Putamen (tissue), 1 donor: ENCODE results near the gene ZFAND2A.

Source experiments
- DNase-seq: peaks from one replicate; pipeline ENCODE4 v3.0.0-alpha.2; 2016; ENCODE audit warnings: low spot score

The ZFAND2A gene

DNA sequence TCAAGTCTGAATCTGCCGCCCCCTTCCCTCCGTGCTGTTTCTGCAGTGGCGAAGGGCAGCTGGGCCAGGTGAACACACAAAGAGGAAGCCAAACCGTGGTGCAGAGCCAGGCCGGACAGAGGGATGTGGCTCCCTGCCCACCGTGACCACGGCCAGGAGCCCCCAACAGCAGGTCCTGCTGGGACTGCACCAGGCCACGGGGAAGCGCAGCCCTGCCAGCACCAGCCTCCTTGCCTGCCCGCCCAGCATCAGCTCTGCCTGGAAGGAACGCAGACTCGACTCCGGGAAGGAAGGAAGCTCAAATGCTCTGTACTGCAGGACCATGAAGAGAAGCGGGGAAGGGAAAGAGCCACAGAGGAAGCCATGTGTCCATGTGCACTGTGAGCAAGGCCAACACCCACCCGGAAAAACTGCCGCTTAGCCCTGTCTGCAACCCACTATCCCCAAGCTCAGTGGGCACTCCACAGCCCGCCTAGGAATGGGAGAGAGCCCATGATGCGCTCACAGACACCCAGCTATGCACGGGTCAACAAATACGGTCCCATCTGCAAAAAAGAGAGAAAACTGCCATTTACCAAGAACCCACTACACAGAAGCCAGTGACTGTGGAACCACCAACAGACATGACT is 53.1 kb downstream of the ZFAND2A start:
- DNase-seq: no peak

DNA sequence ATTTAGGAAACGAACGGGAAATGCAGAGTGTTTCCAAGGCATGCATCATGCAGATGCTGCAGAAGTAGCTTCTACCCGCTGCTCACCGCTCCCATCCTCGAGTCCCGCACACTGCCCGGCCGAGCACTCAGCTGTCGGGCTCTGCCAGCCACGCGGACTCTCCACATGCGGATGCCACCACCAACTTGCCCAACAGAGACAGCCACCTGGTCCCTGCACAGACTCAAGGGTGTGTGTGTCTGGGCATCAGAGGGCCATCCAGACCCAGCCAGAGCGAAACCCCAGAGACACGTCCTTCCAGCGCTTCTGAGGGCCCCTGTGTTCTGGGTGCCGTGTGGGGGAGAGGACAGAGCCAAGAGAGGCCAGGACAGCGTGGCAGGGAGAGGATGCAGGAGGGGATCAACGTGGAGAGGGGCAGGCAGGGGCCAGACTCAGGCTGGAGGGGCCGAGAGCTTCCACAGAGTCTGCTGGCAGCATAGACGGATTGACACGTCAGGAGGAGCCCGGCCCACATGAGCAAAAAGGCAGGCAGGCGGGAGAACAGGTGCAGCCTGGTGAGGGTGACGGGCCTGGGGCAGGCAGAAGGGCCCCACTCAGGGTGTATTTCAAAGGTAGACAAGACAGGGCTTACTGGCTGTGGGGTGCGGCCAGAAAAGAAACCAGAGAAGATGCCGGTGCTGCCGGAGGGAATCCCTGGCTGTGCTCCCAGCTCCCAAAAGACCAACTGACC is 53.8 kb downstream of the ZFAND2A start:
- no peak for DNase-seq

DNA sequence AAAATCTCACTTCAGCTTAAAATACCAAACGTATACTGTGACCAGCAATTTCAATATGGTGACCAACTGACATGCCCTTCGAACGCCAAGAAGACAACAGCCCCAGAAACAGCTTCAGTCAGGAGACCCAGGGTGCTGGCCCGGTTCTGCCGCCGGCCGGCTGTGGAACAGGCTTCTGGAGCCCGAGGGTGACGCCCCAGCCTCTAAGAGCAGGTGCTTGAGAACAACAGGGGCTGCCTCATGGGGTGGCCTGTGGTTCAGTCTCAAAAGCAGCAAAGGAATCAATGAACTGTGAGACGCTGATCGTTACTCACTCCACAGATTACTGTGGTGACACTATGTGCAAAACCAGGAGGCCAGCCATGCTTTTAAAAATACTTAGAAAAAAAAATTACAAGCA is 54.8 kb downstream of the ZFAND2A start:
- no peak for DNase-seq

DNA sequence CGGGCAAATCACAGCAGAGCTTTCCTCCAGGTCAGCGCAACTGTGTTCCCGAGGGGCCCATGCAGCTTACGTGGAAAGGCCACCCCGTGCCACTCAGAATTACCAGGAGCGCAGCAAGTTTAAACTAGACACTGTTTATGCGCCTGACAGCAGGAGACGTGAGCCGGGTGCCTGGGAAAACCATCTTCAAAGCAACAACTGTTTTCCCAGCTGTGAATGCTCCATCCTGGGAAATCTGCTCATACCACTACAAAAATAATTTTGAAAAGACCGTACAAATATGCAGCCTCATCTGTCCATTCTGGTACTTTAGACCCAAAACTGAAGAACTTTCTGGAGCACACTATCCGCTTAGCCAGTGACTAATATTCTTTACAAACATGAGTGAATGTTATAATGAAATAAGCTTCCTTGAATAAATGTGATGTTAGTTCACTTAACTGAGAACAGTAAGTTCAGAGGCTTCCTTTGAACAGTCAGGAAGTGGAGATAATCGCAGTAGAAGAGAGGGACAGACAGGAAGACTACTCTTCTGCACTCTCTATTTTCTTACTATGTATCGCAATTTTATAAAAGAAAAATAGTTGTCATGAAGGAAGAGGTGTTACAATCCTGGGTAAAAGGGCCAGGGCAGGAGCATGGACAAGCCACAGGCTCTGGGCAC is 55.3 kb downstream of the ZFAND2A start:
- no peak for DNase-seq

DNA sequence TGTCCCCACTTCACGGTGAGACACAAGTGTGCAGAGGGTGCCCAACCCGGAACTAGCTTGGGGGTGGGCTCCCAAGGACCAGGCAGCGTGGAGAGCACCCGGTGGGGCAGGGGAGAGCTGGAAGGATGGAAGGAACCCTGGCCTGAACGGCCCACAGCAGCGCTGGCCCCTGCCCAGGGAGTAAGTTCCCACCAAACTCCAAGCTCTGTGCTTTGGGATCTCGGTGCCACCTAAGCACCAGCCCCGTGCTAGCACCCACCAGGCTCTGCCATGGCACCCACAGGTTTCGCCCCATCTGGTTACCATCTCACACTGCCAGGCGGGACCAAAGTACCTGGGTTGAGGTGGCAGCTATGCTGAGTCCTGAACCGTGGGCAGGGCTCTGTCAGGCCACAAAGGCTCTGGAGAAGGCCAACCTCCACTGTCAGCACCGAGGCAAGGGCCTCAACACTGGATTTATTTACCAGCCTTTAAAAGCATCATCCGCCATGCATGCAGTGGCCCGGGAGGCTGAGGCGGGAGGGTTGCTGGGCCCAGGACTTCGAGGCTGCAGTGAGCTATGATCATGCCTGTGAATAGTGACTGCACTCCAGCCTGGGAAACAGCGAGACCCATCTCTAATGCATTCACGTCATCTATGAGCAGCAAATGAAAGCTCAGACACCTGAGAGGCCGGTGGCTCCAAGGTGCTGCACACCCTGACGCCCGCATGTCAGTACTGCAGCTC is 56.0 kb downstream of the ZFAND2A start:
- DNase-seq: no peak

DNA sequence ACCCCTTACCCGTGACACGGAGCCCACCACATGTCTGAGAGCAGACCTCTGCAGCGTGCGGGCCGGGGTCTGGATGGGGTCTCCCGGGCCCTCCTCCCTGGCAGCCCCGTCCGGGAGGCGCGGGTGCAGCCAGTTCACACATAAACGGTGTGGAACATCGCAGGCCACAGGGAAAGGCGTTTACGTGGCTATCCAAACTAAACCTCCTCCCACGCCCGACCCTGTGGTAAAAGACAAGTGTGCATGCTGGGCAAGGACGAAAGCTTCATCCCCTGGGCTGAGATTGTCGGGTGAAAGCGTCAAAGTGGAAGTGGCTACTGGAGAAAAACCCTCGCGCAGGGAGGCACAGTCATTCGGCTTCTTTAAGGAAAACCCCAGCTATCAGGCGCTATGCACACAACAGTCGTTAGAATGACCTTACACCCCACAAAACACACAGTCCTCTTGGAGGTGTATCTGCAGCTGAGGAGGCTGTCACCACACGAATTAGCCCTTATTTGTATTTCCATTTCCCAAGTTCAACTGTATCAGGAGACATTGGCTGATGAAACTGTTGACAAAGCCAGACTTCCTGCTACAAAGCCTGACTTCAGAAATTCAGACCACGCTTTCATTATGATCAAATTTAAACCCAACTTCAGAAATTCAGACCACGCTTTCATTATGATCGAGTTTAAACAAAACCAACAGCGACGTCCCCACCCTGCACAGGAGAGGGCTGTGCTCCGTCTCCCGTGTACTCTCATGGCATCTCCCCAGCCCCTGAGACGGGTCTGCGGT is 56.8 kb downstream of the ZFAND2A start:
- no peak for DNase-seq
